DMS153 (cell line): ENCODE data around the gene KIF17.
"Not testable (repeated sequence)": the region's sequence is repeated elsewhere in the genome, so short reads cannot be mapped to it uniquely, and the experiment has no call there.

ENCODE experiments used
- DNase-seq: peaks from one replicate; lab custom pipeline; 2025; lab: John Stamatoyannopoulos, UW

KIF17 gene

GRCh38 chr1:20686883-20687725 lies 30.7 kb downstream of the KIF17 start:
- DNase-seq = no peak

DNA sequence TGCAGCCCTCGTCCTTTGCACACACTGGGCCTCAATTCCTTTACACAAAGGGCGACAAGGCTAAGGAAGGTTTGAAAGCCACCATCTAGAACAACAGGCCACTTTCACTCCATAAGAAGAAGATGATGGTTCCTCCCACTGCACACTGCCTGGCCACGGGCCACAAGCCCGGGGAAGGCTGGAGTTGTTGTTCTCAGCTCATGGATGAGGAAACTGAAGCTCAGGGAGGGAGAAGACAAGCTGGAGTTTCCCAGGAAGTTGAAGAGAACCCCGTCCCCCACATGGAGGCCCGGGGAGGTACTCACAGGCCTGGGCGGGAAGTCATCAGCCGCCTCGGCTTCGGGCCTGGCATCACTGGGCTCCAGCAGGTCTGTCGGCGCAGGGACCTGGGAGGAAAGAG lies 32.1 kb downstream of the KIF17 start:
- no peak for DNase-seq

GRCh38 chr1:20685099-20685662 lies 32.6 kb downstream of the KIF17 start:
- no peak for DNase-seq

DNA sequence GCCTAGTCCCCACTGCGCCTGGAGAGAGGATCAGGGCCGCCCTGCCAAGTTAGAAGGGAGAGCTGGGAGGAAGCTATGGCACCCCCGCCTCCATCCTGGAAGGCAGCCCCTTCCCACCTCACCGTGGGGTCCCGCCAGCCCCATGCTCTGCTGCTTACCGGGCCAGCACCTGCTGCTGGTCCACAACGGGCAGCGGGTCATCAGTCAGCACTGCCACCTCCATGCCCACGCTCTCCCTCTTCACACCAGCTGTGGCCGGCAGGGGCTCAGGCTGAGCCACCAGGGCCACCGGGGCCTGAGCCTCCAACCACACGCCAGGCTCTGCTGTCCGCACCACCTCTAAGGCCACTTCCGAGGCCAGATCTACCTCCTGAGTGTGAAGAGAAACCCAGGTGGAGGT lies 33.2 kb downstream of the KIF17 start:
- DNase-seq = no peak

GRCh38 chr1:20684050-20684620 lies 33.7 kb downstream of the KIF17 start:
- no peak for DNase-seq

GRCh38 chr1:20683614-20684013 lies 34.2 kb downstream of the KIF17 start:
- no peak for DNase-seq

DNA sequence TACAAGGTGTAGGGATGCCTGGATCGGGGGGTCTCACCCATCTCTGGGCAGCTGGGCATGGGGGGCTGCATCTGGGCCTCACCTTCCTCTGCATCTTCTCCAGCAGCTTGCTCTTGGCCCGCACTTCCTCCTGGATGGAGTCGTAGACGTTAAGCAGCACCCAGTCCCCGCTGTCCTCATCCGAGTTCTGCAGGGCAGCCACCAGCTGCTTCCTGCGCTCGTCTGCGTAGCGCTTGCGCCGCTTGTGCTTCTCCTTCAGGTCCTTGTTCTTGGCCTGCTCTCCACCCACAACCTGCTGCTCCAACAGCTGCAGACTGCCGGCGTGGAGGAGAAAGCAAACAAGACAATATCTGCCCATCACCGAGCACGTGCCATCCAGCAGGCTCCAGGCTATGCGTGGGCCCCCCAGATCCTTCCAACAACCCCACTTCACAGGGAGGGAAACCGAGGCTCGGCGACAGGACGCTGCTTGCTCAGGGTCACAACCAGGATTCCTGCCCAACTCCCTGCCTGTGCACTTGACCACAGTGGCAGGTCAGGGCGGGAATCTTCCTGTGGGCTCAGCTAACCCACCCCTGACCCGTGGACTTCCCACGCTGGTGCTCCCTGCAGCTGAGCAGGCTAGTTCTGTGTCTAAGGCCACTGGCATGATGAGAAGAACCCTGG lies 35.1 kb downstream of the KIF17 start:
- peak; percentile 50 for DNase-seq

GRCh38 chr1:20681999-20682398 lies 35.8 kb downstream of the KIF17 start:
- no peak for DNase-seq

DNA sequence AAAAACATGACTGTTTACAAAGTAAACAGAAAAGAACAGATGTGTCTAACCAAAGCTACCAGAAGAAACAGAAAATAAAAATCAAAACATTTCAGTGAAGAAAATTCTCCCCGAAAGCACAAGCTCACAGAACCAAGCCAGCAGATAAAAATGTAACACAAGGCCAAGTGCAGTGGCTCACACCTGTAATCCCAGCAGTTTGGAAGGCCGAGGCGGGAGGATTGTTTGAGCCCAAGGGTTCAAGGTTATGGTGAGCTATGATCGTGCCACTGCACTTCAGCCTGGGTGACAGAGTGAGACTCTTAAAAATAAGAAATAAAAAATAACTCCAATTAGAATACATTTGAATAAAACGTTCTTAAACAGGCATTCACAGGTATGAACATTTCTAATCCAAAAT lies 37.5 kb downstream of the KIF17 start:
- DNase-seq = no peak

DNA sequence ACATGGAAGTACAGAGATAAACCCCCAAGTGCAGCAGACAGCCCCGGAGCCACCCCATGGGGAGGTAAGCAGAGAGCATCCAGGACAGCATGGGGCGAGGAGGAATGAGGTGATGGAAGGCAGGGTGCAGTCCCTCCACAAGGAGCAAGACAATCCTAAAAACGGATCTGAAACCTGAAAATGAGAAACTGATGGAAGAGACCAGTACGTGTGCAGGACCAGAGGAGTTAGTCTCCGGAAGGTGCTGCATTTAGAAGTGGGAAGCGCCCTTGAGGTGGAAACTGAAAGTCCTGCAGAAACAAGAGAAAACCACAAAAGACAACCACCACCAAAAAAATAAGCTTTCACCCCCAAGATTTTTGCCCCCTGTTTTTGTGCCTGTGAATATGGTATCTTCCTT lies 39.2 kb downstream of the KIF17 start:
- DNase-seq = no peak

DNA sequence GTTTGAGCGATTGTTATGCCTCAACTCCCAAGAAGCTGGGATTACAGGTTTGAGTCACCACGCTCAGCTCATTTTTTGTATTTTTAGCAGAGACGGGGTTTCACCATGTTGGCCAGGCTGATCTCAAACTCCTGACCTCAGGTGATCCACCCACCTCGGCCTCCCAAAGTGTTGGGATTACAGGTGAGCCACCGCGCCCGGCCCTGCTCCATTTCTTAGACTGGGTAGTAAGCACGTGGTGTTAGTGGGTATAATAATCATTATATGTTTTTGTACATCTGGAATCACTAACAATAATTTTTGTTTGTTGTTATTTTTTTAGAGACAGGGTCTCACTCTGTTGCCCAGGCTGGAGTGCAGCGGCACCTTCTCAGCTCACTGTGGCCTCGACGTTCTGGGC lies 44.2 kb downstream of the KIF17 start:
- not testable (repeated sequence) for DNase-seq

DNA sequence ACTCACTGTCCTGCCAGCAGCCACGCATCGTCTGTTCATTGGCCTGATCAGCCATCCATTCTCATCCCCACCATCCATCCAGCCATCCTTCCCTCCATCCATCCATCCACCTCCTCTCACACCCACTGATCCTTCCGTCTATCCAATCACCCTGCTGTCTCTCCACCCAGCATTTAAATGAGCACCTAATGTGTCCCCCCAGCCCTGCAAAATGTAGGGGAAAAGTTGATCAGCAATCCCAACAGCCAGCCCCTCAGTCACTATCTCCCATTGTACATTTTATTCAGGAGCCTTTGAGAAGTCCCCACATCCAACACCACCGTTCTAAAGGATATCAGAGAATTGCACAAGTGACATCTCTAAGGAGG lies 45.6 kb downstream of the KIF17 start:
- DNase-seq = no peak

GRCh38 chr1:20670936-20671335 lies 46.9 kb downstream of the KIF17 start:
- DNase-seq = no peak

GRCh38 chr1:20668581-20668980 lies 49.2 kb downstream of the KIF17 start:
- no peak for DNase-seq

GRCh38 chr1:20666804-20667203 lies 51.0 kb downstream of the KIF17 start:
- no peak for DNase-seq

GRCh38 chr1:20666146-20666545 lies 51.7 kb downstream of the KIF17 start:
- no peak for DNase-seq

DNA sequence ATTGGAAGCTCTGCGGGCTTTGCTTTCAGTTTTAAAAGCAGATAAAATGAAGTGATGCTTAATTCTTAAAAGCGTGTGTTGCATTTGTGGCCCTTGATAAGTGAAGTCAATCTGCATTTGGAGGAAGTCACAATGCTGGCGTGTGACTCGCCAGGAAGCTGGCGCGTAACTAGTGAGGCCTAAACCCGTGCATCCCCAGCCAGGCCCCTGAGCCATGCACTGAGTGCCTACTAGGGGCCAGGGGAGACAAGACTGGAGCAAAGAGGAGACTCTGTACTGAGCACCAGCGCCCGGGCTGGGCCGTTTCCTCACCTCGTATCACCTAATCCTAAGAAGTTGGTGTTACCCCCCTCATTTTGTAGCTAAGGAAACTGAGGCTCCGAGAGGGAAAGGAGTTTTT lies 52.1 kb downstream of the KIF17 start:
- no peak for DNase-seq

DNA sequence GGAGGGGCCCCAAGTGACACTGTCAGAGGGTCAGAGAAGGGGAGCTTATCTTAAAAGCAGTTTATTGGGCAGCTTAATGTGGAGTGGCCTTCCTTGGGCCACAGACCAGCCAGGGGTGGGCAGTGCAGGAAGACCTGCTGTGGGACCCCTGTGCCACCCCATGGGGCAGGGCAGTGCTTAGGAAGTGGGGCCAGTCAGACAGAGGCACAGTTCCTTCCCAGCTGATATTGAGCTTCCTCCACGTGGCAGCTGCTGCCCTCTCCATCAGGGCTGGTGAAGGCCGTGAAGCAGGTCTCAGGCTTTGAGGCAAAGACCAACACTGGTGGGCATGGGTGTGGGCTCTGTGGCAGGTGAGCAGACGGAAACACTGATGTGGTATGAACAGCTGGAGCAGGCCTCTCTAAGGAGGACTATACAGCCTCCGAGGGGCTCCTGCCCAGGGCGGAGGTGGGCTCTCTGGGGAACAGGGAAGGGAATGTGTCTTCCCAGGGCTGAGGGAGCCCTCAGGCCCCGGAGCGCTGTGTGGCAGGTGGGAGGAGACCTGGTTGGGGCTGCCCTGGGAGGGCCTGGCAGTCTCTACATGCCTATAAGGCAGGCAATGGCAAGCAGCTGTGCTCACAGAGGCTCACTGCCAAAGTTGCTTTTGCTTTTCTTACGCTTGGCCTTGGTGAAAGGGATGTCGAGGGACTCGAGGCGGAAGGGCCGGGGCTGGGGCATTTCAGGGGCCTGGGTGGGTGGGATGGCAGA lies 53.7 kb downstream of the KIF17 start:
- no peak for DNase-seq

GRCh38 chr1:20663365-20663764 lies 54.4 kb downstream of the KIF17 start:
- no peak for DNase-seq

- no peak for DNase-seq
Observed at GRCh38 chr1:20662110-20662475, 55.7 kb downstream of the KIF17 start.

DNA sequence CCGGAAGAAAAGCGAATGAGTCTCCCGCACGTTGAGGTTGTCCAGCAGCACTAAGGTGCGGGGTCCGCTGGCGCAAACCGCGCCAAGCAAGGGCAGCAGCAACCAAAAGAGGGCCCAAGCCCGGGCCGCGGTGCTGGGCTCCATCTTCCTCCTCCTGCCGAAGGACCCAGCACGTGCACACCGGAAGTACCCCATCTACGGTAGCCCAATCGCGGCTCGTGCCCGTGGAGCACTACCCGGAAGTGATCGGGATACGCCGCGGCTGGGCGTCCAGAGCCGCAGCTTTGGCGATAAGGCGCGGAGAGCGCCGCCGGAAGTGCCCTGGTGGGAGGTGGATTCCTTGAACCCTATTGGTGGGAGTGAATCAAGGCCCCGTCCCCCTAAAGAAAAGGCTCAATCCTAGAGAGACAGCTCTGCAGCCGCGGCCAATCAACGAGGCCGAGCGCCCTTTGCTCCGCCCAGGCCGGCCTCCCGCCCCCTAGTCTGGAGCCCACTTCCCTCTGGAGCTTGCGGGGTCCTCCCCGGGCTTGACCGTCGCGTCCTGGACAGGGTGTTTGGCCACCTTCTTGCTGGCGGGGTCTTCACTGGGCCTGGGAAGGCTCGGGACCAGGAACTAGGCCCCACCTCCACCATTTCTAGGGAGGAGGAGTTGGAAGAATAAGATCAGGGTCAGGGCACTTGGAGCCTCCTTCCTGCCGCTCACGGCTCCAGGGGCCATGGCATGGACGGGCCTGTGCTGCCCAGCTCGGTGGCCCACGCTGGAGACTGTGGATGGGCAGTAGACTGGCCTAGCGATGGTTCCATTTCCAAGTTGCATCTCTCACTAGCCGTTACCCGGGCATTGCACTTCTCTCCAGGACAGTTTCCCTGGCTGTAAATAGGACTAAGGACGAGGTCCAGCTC lies 56.3 kb downstream of the KIF17 start, which contains the start of gene DDOST:
Gene DDOST, minus strand, starts transcription at position 163 of the 903 bp plus-strand sequence. Its CDS starts 19 bp downstream, at position 144.
- DNase-seq = peak; percentile 100
